ENCODE results near the gene SHROOM4. TPM values are rescaled to one million over a fixed set of nuclear protein-coding genes. Genes with fewer than 3 reads are reported as not detected.
A peak's percentile ranks its signal among the peaks of the same experiment; 100 is the strongest.

The SHROOM4 gene
- total RNA-seq, 2 donors from 2014 or later, result not detected

DNA sequence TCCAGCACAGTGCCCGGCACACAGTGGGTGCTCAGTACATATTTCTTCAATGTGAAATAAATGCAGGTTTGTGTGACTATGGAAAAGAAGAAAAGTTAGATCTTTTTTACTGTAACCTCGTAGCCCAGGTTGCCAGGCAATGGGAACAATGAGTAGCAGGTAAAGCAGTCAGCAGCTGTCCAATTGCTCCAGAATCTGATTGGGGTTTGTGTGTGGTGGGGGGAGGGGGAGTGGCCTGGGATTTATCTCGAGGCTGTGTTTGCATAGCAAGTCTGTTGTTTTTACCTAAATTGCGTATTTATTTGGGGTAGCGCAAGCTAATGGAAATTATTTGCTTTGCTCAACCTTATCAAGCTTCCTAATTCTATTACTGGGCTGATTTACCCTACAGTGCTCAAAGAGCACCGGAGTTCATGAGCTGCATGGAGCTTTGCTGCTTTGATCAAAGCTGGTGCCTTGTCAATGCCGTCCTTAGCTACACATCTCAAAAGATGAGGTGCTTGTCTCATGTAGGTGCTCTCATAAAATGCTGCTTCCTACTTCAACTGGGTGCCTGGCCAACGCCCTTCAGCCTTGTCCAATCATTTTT lies 198.3 kb downstream of the SHROOM4 start:
- ATAC-seq (replicated peaks in 1 of 2), result no peak
- no peak overlapping the region for H3K27ac Mint-ChIP-seq
- H3K4me3 Mint-ChIP-seq, result no peak overlapping the region
- DNase-seq, result no peak
- peaks cover 28% of the 10 kb centered on the region for H3K27me3 Mint-ChIP-seq (ENCODE audit: low read depth)
- no peaks in the 10 kb centered on the region for H3K9me3 Mint-ChIP-seq
- H3K36me3 Mint-ChIP-seq (ENCODE audit: insufficient read depth in 2 of 2), result peaks cover 0 to under 1% of the 10 kb centered on the region in 2 donors
- H3K4me1 Mint-ChIP-seq (ENCODE audit: low read depth), result no peaks in the 10 kb centered on the region

DNA sequence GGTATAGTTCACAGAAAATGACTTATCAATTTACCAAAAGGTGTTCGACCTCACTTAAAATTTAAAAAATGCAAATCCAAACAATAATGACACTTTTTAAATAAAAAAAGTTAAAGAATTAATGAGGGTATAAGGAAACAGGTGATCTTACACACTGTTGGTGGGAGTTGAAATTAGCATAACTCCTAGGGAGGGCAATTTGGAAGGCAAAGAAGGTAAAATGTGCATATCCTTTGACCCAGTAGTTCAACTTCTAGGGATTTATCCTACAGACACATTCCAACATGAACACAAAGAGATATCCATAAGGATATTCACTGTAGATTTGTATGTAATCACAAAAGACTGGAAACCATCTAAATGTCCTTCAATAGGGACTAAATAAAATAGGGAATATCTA lies 199.5 kb downstream of the SHROOM4 start:
- Mint-ChIP-seq H3K36me3 (ENCODE audit: insufficient read depth in 2 of 2) (peaks cover 0 to 1% of the 10 kb centered on the region in 2 donors), H3K4me3 (no peak overlapping the region), H3K9me3 (no peaks in the 10 kb centered on the region), H3K4me1 (ENCODE audit: low read depth) (no peaks in the 10 kb centered on the region), H3K27ac (no peak overlapping the region), H3K27me3 (ENCODE audit: low read depth) (peaks cover 38% of the 10 kb centered on the region)
- ATAC-seq (replicated peaks in 1 of 2), result no peak
- DNase-seq, result no peak

- H3K27me3 Mint-ChIP-seq (ENCODE audit: low read depth), result peaks cover 38% of the 10 kb centered on the region
- H3K9me3 Mint-ChIP-seq, result no peaks in the 10 kb centered on the region
- no peak for ATAC-seq (replicated peaks in 1 of 2)
- H3K36me3 Mint-ChIP-seq (ENCODE audit: insufficient read depth in 2 of 2), result peaks cover 0 to 1% of the 10 kb centered on the region in 2 donors
- DNase-seq, result no peak
- no peak overlapping the region for H3K4me3 Mint-ChIP-seq
- H3K4me1 Mint-ChIP-seq (ENCODE audit: low read depth), result no peaks in the 10 kb centered on the region
- H3K27ac Mint-ChIP-seq, result no peak overlapping the region
Observed at GRCh38 chrX:50613846-50614245, 200.1 kb downstream of the SHROOM4 start.

DNA sequence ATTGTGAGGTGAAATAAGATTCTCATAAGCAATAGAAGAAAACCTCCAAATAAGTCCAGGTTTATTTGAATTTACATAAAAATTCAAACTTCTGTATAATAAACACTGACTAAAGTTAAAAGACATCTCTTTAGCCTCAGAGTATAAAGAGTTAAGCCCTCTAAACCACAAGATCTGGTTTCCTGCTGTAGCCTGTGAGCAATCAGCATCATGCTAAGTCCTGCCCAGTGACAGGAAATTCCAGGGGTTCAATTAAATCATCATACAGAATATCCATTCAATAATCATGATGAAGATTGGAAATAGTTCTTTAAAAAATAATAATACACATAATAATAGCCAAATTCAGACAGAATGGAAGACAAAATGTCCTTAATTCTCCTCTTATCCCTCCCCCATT lies 204.2 kb downstream of the SHROOM4 start:
- Mint-ChIP-seq H3K9me3 (no peaks in the 10 kb centered on the region), H3K36me3 (ENCODE audit: insufficient read depth in 2 of 2) (peaks cover 0 to 1% of the 10 kb centered on the region in 2 donors), H3K4me3 (no peak overlapping the region), H3K27ac (no peak overlapping the region), H3K27me3 (ENCODE audit: low read depth) (peaks cover 27% of the 10 kb centered on the region), H3K4me1 (ENCODE audit: low read depth) (no peaks in the 10 kb centered on the region)
- no peak for DNase-seq
- ATAC-seq (replicated peaks in 1 of 2), result no peak

GRCh38 chrX:50606300-50606950 lies 207.6 kb downstream of the SHROOM4 start:
- Mint-ChIP-seq H3K27ac (no peak overlapping the region), H3K4me1 (ENCODE audit: low read depth) (no peaks in the 10 kb centered on the region), H3K4me3 (no peak overlapping the region), H3K9me3 (no peaks in the 10 kb centered on the region), H3K27me3 (ENCODE audit: low read depth) (peaks cover 27% of the 10 kb centered on the region), H3K36me3 (ENCODE audit: insufficient read depth in 2 of 2) (peaks cover 0 to 1% of the 10 kb centered on the region in 2 donors)
- DNase-seq (no peak), ATAC-seq (replicated peaks in 1 of 2) (no peak)

DNA sequence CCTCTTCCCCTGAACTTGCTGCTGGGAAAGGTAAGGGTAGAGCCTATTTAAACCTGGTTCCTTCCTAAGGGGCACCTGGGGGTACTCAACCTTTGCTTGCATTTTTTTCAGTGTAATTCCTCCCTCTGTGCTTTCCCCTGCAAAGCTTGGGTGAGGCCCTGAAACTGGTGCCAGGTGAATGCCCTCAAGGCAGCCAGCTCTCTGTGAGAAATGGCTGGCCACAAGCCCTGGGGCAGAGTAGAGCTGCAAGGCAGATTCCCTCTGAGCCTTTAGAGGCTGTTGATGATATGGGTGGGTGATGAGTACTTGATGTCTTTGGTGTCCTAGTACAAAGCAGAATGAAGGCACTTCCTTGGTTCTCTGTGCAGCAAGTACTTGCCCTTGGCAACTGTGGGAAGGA lies 217.9 kb downstream of the SHROOM4 start:
- ATAC-seq (replicated peaks in 1 of 2), result no peak
- H3K9me3 Mint-ChIP-seq, result no peaks in the 10 kb centered on the region
- H3K36me3 Mint-ChIP-seq (ENCODE audit: insufficient read depth in 2 of 2), result no peaks in the 10 kb centered on the region
- H3K27ac Mint-ChIP-seq, result no peak overlapping the region
- peaks cover 28% of the 10 kb centered on the region for H3K27me3 Mint-ChIP-seq (ENCODE audit: low read depth)
- no peaks in the 10 kb centered on the region for H3K4me1 Mint-ChIP-seq (ENCODE audit: low read depth)
- H3K4me3 Mint-ChIP-seq, result no peak overlapping the region
- no peak for DNase-seq

DNA sequence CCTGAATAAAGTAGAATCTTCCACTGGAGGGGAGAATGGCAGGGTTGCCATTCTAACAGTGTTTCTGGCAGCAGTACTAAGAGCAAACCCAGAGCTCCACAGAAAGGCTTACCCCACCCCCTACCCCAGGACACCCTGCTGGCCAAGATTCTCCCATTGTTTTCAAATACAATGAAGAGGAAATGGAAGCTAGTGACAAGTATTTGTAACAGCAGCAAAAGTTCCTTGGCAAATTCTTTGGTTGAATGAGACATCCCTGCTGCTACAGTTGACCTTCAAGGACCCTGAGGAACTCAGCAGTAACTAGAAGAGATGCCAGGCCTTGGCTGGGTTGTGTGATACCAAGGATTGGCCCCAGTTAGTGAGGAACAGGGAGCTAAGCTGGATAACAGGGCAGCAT lies 219.2 kb downstream of the SHROOM4 start:
- no peaks in the 10 kb centered on the region for H3K4me1 Mint-ChIP-seq (ENCODE audit: low read depth)
- no peak for DNase-seq
- peaks cover 27% of the 10 kb centered on the region for H3K27me3 Mint-ChIP-seq (ENCODE audit: low read depth)
- no peak overlapping the region for H3K27ac Mint-ChIP-seq
- H3K4me3 Mint-ChIP-seq, result no peak overlapping the region
- no peak for ATAC-seq (replicated peaks in 1 of 2)
- no peaks in the 10 kb centered on the region for H3K36me3 Mint-ChIP-seq (ENCODE audit: insufficient read depth in 2 of 2)
- no peaks in the 10 kb centered on the region for H3K9me3 Mint-ChIP-seq

DNA sequence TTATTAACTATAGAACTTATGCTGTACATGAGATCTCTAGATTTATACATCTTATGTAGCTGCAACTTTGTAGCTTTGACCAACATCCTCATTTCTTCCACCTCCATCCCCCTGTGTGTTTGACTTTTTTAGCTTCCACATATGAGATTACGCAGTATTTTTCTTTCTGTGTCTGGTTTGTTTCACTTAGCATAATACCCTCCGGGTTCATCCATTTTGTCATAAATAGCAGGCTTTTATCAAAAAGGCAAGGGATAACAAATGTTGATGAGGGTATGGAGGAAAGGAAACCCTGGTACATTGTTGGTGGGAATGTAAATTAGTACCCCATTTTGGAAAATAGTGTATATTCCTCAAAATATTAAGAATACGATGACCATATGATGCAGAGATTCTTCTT lies 227.0 kb downstream of the SHROOM4 start:
- Mint-ChIP-seq H3K36me3 (ENCODE audit: insufficient read depth in 2 of 2) (no peaks in the 10 kb centered on the region), H3K9me3 (no peaks in the 10 kb centered on the region), H3K27ac (no peak overlapping the region), H3K4me3 (no peak overlapping the region), H3K27me3 (ENCODE audit: low read depth) (peaks cover 30% of the 10 kb centered on the region), H3K4me1 (ENCODE audit: low read depth) (no peaks in the 10 kb centered on the region)
- DNase-seq, result no peak
- ATAC-seq (replicated peaks in 1 of 2), result no peak

- no peaks in the 10 kb centered on the region for H3K9me3 Mint-ChIP-seq
- no peak overlapping the region for H3K4me3 Mint-ChIP-seq
- H3K27me3 Mint-ChIP-seq (ENCODE audit: low read depth), result peaks cover 30% of the 10 kb centered on the region
- no peaks in the 10 kb centered on the region for H3K4me1 Mint-ChIP-seq (ENCODE audit: low read depth)
- ATAC-seq (replicated peaks in 1 of 2), result no peak
- H3K27ac Mint-ChIP-seq, result no peak overlapping the region
- no peaks in the 10 kb centered on the region for H3K36me3 Mint-ChIP-seq (ENCODE audit: insufficient read depth in 2 of 2)
- no peak for DNase-seq
Observed at GRCh38 chrX:50586407-50586806, 227.6 kb downstream of the SHROOM4 start.

DNA sequence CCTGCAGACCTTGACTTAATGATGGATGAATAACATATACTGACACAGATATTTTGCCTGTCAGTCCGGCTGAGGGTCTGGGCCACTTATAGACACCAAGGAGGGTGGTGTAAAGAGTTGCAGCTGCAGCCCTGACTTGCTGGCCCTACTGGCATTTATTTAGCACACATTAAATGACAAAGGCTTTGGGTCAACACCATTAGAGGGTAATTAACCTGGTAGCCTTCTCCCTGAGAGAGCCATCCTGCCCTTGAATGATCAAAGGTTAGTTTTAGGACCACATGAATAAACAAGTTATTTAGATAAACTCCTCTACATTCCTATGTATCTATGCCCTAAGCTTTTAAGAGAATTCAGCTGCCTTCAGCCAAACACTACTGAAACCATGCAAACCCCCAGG lies 232.6 kb downstream of the SHROOM4 start:
- ATAC-seq (replicated peaks in 1 of 2) (no peak), DNase-seq (no peak)
- Mint-ChIP-seq H3K9me3 (no peaks in the 10 kb centered on the region), H3K4me1 (ENCODE audit: low read depth) (no peaks in the 10 kb centered on the region), H3K27me3 (ENCODE audit: low read depth) (peaks cover 46% of the 10 kb centered on the region), H3K4me3 (no peak overlapping the region), H3K27ac (no peak overlapping the region), H3K36me3 (ENCODE audit: insufficient read depth in 2 of 2) (no peaks in the 10 kb centered on the region)

- Mint-ChIP-seq H3K27me3 (ENCODE audit: low read depth) (peaks cover 35% of the 10 kb centered on the region), H3K36me3 (ENCODE audit: insufficient read depth in 2 of 2) (no peaks in the 10 kb centered on the region), H3K9me3 (no peaks in the 10 kb centered on the region), H3K4me1 (ENCODE audit: low read depth) (no peaks in the 10 kb centered on the region), H3K4me3 (no peak overlapping the region), H3K27ac (no peak overlapping the region)
- DNase-seq (peak; percentile 16 to 20), ATAC-seq (replicated peaks in 1 of 2) (peak in 1 of 2 donors; percentile 49)
Observed at GRCh38 chrX:50579955-50580354, 234.0 kb downstream of the SHROOM4 start.

GRCh38 chrX:50577326-50577725 lies 236.7 kb downstream of the SHROOM4 start:
- Mint-ChIP-seq H3K4me3 (no peak overlapping the region), H3K36me3 (ENCODE audit: insufficient read depth in 2 of 2) (no peaks in the 10 kb centered on the region)

GRCh38 chrX:50567636-50568035 lies 246.4 kb downstream of the SHROOM4 start:
- ATAC-seq (replicated peaks in 1 of 2) (no peak), DNase-seq (no peak)
- Mint-ChIP-seq H3K27me3 (ENCODE audit: low read depth) (peaks cover 28% of the 10 kb centered on the region), H3K27ac (no peak overlapping the region), H3K4me3 (no peak overlapping the region), H3K4me1 (ENCODE audit: low read depth) (no peaks in the 10 kb centered on the region), H3K36me3 (ENCODE audit: insufficient read depth in 2 of 2) (no peaks in the 10 kb centered on the region), H3K9me3 (peaks cover 0 to 4% of the 10 kb centered on the region in 2 donors)

More at GRCh38 chrX:50577326-50577725, 236.7 kb downstream of the SHROOM4 start:
- DNase-seq, result no peak
- peak overlapping the region; percentile 58 for H3K27ac Mint-ChIP-seq
- H3K9me3 Mint-ChIP-seq, result no peaks in the 10 kb centered on the region
- ATAC-seq (replicated peaks in 1 of 2), result no peak
- H3K27me3 Mint-ChIP-seq (ENCODE audit: low read depth), result peaks cover 30% of the 10 kb centered on the region
- H3K4me1 Mint-ChIP-seq (ENCODE audit: low read depth), result no peaks in the 10 kb centered on the region

DNA sequence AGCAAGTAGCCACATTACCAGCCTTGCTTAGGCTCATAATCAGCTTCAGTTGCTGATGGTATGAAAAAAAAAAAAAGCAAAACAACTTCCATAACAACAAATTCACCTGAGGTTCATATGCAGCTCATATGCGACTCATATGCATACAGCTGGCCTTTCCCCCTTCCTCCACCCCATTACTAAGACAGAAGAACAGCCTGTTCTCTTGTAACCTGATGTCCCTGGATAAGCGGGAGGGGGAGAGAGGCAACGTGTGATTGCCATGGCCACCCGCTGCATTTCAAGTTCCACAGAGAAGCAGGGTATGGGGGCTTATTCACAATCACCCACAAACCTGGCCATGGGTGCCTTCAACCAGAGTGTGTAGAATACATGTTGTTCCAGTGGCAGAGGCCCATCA lies 248.3 kb downstream of the SHROOM4 start:
- Mint-ChIP-seq H3K36me3 (ENCODE audit: insufficient read depth in 2 of 2) (no peaks in the 10 kb centered on the region), H3K4me3 (no peak overlapping the region), H3K27ac (no peak overlapping the region), H3K9me3 (no peaks in the 10 kb centered on the region), H3K4me1 (ENCODE audit: low read depth) (no peaks in the 10 kb centered on the region), H3K27me3 (ENCODE audit: low read depth) (peaks cover 46% of the 10 kb centered on the region)
- ATAC-seq (replicated peaks in 1 of 2), result no peak
- no peak for DNase-seq
